ENCODE measurements around the gene SLC7A6.
A peak's percentile ranks its signal among the peaks of the same experiment; 100 is the strongest.
"Not testable (repeated sequence)": the region's sequence is repeated elsewhere in the genome, so short reads cannot be mapped to it uniquely, and the experiment has no call there.

SLC7A6 gene

GRCh38 chr16:68284847-68285246 lies 20.5 kb downstream of the SLC7A6 start:
- DNase-seq, result no peak

DNA sequence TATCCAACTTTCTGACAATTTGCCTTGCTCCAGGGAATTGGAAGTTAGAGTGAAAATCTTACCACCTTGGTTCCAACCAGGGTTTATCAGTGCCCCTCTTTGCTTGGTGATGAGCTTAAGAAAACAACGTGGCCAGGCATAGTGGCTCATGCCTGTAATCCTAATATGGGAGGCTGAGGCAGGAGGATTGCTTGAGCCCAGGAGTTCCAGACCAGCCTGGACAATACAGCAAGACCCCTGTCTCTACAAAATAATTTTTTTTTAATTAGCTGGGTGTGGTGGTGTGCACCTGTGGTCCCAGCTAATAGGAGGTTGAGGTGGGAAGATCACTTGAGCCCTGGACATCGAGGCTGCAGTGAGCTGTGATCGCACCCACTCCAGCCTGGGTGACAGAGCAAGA lies 21.4 kb downstream of the SLC7A6 start:
- DNase-seq, result no peak

GRCh38 chr16:68286153-68287074 lies 22.1 kb downstream of the SLC7A6 start:
- DNase-seq, result no peak

DNA sequence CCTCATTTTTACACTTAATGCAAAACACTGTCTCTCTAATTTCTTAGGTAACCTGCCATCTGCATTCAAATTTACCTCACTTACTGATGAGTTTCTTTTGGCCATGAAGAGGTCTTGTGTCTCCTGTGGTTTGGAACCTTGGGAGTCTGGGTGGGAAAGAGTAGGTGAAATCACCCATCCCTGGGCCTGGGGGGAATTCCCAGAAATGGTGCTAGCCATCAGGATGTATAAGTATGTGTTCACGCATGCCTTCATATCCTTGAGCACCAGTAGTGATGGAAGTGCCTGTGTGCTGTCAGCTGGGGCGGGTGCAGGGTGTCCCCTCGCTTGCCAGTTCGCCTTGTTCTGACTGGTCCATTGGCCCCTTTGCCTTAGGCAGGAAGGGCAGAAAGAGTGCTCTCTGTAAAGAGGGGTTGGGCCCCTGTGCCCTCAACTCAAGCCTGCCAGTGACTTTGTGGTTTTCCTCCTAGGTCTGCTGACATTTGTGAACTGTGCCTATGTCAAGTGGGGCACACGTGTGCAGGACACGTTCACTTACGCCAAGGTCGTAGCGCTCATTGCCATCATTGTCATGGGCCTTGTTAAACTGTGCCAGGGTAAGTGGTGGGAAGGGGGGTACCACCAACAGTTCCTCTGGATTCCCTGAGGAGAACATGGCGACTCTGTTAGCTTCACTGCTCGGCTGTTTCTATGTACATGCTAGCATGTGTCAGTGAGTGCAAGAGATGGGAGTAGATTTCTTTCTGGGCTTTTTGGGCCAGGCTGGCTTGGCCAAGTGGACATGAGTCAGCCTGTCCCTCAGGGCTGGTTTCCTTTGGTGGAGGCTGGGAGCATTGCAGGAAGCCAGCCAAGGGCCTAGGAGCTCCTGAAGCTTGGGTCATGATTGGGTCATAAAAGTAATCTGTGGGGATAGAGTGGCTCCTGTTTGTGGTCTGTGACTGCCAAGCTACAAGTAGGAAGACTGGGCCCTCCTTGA lies 23.2 kb downstream of the SLC7A6 start:
- DNase-seq, result no peak

DNA sequence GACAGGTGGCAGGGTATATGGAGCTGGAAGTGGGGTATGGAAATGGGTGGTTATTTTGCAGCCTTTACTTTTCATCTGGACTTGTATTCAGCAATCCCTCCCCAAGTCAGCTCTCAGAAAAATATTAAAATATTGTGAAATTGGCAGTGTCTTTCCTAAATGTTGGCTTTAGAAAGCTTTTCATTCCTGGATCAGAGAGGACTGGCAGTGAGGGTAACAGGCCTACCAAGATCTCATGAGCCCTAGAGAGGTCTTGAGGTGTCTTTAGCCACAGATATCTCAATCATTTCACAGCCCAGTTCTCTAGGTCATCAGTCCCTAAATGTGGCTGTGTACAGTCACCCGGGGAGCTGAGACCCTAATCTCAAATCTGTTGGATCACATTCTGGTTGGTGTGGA lies 23.9 kb downstream of the SLC7A6 start:
- no peak for DNase-seq

DNA sequence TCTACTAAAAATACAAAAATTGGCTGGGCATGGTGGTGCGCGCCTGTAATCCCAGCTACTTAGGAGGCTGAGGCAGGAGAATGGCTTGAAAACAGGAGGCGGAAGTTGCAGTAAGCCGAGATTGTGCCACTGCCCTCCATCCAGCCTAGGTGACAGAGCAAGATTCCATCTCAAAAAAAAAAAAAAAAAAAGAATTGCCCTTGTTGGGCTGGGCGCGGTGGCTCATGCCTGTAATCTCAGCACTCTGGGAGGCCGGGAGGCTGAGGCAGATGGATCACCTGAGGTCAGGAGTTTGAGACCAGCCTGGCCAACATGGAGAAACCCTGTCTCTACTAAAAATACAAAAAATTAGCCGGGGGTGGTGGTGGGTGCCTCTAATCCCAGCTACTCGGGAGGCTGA lies 24.5 kb downstream of the SLC7A6 start:
- DNase-seq, result not testable (repeated sequence)

DNA sequence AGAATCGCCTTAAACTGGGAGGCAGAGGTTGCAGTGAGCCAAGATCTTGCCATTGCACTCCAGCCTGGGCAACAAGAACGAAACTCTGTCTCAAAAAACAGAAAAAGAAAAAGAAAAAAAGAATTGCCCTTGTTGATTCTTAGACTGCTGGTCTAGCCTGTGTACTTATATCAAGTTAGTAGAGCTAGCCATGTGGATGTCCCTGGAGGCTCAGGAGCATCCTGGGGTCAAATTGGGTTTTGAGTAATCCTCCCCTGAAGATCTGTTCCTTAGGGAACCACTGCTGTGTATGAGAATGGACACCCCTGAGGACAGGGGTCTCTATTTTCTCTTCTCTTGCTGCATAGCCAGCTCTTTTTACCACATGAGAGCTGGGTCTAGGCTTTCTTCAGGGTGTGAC lies 24.9 kb downstream of the SLC7A6 start:
- DNase-seq, result no peak

DNA sequence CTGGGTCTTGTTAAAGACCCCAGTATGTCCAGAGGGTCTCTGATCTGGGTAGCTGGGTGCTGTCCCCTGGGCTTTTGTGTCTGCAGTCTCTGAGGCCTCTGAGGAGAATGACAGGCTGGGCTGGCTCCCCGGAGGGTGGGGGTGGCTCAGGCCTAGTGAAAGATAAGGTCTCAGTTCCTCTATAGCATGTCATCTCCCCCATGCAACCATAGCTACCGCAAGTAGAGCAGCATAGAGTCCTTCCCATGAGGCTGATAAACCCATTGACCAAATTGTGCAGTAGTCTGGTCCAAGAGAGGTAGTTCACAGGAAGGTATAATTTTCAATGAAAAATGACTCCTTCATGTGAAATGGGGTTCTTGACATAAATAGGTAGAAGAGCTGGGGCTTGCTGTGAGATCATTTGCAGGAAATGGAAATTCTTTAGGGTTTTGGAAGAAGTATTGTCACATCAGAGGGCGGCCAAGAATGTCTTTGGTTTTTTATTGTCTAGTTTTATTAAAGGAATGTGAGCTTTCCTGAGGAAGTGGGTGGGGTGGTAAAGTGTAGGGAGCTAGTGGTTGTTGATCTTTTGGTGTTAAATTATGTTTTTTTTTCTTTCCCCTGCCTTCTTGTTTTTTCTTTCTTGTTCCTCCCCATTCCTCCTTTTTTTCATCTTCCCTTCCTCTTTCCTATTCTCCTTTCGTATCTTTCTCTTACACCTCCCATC lies 25.4 kb downstream of the SLC7A6 start:
- DNase-seq, result no peak

- DNase-seq, result no peak
Measured at GRCh38 chr16:68290450-68290849, 26.1 kb downstream of the SLC7A6 start.

GRCh38 chr16:68291227-68291626 lies 26.9 kb downstream of the SLC7A6 start:
- DNase-seq, result no peak

DNA sequence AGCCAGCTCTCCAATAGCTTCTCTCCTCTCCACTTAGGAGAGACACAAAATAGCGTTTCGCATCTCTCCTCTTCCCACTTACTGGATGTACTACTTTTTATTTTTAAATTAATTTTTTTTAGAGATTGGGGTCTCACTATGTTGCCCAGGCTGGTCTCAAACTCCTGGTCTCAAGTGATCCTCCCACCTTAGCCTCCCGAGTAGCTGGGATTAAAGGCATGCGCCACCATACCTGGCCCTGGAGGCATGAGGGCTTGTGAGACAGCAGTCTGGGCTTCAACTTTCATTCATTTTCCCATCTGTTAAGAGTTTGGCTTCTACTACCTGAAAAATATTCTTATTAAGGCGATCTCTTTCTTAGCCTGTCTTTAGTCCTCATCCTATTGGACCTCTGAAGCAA lies 28.1 kb downstream of the SLC7A6 start:
- DNase-seq, result no peak

GRCh38 chr16:68296291-68296690 lies 32.0 kb downstream of the SLC7A6 start:
- DNase-seq, result no peak

- no peak for DNase-seq
Measured at GRCh38 chr16:68296693-68297092, 32.4 kb downstream of the SLC7A6 start.

GRCh38 chr16:68297908-68298307 lies 33.6 kb downstream of the SLC7A6 start:
- no peak for DNase-seq

DNA sequence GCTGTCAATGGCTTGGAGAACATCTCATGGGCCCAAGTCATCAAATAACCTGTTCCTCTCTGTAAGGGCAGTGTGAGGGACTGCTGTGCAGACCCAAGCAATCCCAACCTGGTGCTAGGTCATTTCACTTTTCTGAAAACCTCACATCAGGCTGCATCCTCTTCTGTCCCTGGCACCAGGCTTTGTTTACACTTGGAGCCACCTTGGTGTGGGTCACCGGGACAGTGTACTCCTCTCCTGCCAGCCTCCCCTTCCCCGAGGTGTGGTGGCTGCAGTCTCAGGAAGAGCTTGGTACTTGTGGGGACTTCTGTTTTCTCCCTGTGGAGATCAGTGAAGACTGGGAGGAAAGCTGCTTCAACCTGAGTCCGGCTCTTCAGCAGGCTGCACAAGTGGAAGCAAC lies 34.0 kb downstream of the SLC7A6 start:
- no peak for DNase-seq

DNA sequence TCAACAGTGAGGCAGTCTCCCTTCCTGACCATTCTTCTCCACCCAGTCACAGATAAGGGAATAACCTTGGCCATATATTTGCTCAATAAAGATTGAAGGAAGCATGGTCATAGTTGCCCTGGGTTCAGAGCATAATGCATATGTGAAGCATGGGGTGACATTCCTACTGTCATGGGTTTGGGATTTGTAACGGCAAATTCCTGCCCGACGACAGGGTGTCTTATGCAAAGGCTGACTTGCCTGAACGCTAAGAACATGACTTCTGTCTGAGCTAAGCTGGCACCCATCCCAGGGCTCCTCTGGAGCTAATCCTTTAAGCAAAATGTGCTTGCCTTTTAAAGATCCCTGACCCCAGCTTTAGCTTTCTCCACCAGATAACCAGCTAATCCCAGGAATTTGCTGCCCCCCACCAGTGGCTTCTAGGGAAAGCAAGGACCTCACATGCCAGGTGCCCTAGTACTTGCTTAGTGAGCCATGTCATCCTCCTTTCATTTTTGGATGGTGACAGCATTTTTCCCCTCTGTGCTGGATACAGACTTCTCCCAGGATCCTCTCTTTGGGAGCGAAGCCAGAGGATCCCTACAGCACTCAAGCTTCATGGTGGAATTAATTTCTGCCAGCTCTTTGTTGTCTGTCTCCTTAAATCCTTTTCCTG lies 34.7 kb downstream of the SLC7A6 start:
- DNase-seq, result peak; percentile 35

DNA sequence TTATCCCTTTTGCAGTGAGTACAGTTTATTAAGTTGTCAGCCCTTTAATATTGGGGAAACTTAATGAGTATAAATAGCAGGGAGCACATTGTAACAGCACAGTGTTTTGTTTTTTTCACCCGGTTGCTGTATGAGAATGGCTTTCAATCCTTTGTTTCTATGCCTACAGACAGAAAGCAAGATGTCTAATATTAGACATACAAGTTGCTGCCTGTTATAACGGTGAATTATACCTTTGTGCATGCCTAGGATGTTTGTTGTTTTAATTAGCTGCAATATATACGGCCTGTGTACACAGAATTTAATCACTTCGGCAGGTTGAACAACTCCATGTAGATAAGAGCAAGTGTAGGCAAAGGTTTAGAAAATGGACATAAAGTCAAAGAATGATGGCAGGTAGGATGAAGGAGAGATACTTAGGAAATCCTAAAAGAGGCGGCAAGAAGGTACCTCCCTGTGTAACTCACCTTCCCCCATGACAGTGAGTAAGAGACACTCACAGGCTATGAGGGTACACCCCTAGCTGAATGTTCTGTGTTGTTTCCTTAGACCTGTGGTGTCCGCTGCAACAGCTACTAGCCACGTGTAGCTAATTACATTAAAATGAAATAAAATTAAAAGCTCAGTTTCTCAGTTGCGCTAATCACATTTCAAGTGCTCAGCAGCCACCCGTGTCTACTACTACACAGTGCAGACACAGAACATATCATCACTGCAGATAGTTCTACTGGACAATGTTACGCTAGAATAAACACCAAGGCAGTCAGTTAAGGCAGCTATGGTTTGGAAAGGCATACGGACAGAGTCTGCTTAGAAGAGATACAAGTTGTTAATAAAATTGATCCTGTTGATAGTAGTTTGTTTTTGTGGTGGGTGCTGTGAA lies 35.5 kb downstream of the SLC7A6 start:
- DNase-seq, result no peak

- no peak for DNase-seq
Measured at GRCh38 chr16:68300734-68301459, 36.6 kb downstream of the SLC7A6 start.

DNA sequence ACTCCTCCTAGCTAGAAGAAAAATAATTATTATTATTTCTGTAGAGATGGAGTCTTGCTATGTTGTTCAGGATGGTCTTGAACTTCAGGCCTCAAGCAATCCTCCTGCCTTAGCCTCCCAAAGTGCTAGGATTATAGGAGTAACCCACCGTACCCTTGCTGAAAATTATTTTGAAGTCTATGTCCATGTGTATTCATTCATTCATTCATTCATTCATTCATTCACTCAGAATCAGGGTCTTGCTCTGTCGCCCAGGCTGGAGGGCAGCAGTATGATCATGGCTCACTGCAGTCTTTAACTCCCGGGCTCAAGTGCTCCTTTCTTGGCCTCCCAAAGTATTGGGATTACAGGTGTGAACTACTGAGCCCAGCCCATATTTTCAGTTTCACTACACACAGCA lies 42.3 kb downstream of the SLC7A6 start:
- no peak for DNase-seq

GRCh38 chr16:68309799-68310198 lies 45.5 kb downstream of the SLC7A6 start:
- DNase-seq, result no peak

GRCh38 chr16:68310437-68310773 lies 46.1 kb downstream of the SLC7A6 start:
- DNase-seq, result no peak

Measured in NCI-H524 treated with DMSO at 0.1 percent for 48 hours (cell line).